Lung microvascular endothelial cell (primary cell): ENCODE results near the gene DNAJC13. TPM values are rescaled to one million over a fixed set of nuclear protein-coding genes. Genes with fewer than 3 reads are reported as not detected.
A peak's percentile ranks its signal among the peaks of the same experiment; 100 is the strongest.
"Not testable (repeated sequence)": the region's sequence is repeated elsewhere in the genome, so short reads cannot be mapped to it uniquely, and the experiment has no call there.

Experiments used
- DNase-seq, 2 donors: peaks; one replicate each; pipeline versions ENCODE4 v3.0.0 to v3.0.0-alpha.2; 2010; ENCODE audit warnings: low read depth in 2 of 2
- total RNA-seq: library from RNA; depleted of rRNA; stranded (reverse); fragments of >200 nt; gene quantifications from 2 replicates; pipeline ENCODE4 v1.2.1, GENCODE V29; 2014

DNAJC13 gene, protein sequence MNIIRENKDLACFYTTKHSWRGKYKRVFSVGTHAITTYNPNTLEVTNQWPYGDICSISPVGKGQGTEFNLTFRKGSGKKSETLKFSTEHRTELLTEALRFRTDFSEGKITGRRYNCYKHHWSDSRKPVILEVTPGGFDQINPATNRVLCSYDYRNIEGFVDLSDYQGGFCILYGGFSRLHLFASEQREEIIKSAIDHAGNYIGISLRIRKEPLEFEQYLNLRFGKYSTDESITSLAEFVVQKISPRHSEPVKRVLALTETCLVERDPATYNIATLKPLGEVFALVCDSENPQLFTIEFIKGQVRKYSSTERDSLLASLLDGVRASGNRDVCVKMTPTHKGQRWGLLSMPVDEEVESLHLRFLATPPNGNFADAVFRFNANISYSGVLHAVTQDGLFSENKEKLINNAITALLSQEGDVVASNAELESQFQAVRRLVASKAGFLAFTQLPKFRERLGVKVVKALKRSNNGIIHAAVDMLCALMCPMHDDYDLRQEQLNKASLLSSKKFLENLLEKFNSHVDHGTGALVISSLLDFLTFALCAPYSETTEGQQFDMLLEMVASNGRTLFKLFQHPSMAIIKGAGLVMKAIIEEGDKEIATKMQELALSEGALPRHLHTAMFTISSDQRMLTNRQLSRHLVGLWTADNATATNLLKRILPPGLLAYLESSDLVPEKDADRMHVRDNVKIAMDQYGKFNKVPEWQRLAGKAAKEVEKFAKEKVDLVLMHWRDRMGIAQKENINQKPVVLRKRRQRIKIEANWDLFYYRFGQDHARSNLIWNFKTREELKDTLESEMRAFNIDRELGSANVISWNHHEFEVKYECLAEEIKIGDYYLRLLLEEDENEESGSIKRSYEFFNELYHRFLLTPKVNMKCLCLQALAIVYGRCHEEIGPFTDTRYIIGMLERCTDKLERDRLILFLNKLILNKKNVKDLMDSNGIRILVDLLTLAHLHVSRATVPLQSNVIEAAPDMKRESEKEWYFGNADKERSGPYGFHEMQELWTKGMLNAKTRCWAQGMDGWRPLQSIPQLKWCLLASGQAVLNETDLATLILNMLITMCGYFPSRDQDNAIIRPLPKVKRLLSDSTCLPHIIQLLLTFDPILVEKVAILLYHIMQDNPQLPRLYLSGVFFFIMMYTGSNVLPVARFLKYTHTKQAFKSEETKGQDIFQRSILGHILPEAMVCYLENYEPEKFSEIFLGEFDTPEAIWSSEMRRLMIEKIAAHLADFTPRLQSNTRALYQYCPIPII (N-terminal part only)
- 34.9 and 42.3 TPM in 2 replicates for total RNA-seq

DNA sequence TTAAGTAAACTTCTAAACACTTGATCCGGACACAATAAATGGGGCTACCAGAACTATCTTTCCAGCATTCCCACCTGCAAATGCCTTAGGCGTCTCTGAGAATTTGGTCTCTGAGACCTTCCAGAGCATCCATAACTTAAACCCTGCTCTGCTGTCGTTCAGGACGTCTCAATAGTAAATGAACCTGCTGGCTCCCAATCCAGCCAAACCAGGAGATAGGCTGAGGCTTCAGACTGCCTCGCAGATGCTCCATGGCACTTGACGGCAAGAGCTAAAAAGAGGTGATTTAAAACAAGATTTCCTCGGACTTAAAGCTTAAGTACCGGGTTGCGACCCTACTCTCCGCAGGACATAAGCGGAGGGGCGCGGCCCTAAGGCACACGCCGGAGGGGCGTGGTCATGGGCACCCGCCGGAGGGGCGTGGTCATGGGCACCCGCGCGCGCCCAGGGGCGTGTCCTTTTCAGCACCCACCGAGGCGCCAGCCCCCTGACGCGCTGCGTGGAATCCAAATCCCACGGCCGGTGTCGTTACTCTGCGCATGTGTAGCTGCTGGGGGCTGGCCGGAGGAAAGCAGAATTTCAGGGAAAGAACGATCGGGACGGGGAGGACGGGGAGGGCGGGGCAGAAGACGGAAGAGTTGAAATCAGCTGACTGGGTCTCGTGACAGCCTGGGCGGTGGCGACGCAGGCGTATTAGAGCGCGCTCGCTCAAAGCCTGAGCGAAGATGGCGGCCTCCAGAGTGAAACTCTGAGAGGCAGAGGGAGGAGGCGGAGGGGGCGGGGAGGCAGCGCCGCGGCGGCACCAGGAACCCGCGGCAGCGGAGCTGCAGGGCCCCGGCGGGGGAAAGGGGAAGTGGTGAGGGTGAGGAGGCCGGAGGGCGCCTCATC is at the start of gene DNAJC13:
Gene DNAJC13, plus strand, starts transcription at position 696 of the 888 bp plus-strand sequence. CDS start 17,049 bp downstream, outside the sequence.
- DNase-seq, result peak; percentile 94 to 96

DNA sequence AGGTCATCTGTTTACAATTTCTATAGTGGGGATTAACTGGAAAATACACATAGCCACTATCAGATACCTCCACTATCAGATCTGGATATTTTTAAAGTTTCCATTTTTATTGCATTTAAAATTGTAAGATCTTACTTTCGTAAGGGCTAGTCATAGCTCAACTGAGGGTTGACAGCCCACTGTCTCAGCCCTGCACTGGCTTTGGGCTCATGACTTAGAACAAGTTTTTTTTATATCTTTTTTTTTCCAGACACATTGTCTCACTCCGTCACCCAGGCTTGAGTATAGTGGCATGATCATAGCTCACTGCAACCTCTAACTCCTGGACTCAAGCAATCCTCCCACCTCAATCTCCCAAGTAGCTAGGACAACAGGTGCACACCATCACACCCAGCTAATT is 48.8 kb upstream of the DNAJC13 start:
- DNase-seq, result no peak

DNA sequence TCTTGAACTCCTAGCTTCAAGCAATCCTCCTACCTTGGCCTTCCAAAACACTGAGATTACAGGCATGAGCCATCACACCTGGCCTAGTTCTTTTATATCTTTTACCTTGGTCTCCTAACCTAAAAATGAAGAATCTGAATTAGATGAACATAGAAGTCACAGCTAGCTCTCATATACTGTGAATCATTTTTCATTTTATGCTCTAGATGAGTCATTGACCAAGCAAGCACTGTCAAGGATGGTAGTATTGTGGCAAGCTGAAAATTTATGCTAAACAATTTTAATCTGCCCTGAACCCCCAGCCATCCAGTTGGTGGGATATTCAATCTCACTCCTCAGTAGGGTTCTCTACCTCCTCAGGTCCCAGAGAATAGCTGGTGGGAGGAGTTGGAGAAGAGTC is 48.3 kb upstream of the DNAJC13 start:
- no peak for DNase-seq

DNA sequence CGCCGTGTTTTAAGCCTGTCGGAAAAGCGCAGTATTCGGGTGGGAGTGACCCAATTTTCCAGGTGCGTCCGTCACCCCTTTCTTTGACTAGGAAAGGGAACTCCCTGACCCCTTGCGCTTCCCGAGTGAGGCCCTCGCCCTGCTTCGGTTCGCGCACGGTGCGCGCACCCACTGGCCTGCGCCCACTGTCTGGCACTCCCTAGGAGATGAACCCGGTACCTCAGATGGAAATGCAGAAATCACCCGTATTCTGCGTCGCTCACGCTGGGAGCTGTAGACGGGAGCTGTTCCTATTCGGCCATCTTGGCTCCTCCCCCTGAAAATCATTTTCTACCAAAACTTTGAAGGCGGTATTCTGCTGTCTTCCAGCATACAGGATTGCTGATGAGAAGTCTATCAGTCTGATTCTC is 40.4 kb upstream of the DNAJC13 start:
- DNase-seq, result not testable (repeated sequence)

DNA sequence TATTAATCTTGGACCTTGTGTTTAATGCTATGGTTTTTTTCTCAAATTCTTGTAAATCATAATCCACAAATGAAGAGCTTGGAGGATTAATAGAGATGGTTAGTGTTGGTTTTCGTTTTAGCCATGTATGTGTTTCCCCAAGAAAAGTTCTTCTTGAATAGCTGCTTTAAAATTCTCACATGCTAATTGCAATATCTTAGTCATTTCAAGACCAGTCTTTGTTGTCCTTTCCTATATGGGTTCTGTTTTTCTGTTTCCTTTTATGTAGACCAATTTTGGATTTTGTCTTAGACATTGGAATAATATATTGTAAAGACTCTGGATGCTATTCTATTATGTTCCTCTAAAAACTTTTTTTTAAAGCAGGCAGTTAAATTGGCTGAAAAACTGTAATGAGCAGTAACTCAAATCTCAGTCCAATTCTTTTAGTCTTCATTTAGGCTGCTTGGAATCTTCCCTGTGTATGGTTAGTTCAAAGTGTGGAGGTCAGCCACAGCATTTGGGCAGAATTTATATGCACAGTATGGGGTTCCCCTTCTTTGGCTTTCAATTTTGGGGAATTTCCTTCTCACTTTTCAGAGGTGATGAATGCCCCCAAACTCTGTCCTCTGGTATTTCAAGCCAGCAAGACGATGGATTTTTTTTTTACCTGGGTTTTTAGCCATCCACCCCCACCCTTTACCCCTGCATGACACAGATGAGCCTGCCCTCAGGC is 39.1 kb upstream of the DNAJC13 start:
- DNase-seq, result no peak

DNA sequence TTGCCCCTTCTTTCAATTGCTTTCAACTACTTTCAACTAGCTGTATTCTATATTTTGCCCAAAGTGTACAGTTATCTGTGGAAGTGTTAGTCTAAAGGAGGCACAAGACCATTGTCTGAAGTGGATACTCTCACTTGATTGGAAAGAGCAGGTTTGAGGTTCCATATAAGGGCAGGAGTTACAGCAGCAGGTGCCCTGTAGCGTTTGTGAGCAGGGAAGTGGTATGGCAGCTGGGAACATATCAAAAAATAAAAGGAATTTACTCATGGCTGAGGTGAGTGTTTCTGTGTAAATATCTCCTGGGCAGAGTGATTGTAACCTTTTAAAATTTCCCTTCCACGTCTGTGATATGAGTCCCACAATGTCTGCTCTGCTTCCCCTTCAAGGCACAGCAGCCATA is 38.5 kb upstream of the DNAJC13 start:
- no peak for DNase-seq

DNA sequence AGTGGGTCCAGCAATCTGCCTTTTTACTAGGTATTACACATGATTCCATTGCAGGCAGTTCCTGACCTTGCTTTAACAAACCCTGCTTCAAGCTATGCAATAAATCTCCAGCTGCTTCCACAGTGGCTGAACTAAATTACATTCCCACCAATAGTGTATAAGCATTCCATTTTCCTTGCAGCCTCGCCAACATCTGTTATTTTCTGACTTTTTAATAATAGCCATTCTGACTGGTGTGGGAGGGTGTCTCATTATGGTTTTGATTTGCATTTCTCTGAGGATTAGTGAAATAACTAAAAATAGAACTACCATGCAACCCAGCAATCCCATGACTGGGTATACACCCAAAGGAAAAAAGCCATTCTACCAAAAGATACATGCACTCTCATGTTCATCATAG is 36.4 kb upstream of the DNAJC13 start:
- no peak for DNase-seq

DNA sequence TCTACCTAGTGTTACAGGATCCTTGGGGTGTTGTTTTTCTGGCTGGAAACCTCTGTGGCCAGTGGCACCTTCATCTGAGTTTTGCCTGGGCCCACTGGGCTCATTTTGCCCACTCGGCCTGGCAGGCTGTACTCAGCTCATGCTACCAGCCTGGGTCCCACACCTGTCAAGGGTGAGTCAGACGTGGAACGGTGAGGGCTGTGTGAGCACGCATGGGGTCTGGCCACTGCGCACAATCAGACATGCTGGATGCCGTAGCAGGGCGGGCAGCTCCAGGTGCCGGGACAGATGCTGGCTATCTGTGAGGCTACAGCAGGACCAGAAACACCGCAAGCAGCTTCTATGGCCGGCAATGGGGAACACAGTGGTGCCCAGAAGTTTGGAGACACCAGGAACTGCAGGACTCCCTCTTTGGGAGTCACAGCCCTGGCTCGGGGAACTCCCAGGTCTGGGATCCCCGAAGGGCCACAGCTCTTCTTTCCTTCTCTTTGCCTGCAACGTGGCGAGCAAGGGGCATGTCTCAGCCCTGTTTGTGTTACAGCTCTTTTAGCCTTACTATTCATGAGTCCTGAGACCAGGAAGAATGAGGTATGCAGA is 35.9 kb upstream of the DNAJC13 start:
- no peak for DNase-seq

DNA sequence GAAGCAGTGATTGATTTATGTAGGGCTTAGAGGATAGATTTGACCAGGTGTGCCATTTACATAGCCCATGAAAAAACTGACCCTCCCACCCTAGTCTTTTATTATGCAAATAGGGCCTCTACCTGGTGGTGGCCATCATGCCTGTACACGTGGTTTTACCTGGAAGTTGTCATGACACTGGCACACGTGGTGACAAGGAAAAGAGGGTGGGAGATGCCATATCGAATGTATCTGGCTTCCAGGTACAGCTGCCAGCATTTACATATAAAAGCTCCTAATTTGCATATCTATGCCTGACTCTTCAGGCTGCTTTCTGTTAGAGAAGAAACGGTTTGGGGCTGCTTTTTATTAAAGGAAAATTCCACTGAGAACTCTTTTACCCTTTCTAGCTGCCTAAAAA is 35.0 kb upstream of the DNAJC13 start:
- DNase-seq, result no peak

DNA sequence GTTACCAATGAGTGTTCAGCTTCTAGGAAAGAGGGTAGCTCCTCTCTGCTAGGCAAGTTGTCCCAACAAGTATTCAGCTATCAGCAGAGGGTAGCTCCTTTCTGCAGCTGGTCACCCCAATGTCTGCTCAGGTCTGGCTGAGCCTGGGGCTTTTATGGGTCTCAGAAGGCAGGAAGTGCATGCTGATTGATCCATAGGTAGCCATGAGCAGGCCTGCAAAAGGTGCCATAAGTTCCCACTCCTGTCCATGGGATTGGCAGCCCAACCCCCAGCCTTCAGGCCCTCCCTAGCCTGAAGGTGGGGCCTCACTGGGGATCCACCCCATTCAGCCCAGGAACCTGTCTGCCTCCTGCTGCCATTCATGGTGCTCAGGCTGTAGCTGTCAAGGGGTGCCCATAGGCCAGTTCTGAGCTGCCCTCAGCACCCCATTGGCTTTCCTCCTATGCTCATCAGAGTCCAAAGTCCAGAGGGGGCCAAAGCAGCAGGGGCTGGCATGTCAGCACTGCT is 34.6 kb upstream of the DNAJC13 start:
- no peak for DNase-seq

DNA sequence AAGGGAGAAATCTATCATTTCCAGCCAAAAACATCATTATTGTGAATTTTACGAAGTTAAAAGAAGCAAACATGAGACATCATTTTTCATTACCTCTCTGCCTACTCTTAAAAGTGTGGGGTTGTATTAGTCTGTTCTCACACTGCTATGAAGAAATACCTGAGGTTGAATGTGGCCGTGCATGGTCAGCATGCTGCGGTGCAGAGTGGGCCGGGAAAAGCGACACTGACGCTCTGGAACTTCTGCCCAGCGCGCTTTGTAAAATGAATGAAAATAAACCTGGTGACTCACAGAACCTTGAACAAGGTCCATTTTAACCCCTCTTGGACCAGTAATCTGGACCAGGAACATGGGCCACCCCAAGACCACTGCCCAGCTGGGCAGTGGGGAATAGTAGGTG is 31.0 kb upstream of the DNAJC13 start:
- no peak for DNase-seq

DNA sequence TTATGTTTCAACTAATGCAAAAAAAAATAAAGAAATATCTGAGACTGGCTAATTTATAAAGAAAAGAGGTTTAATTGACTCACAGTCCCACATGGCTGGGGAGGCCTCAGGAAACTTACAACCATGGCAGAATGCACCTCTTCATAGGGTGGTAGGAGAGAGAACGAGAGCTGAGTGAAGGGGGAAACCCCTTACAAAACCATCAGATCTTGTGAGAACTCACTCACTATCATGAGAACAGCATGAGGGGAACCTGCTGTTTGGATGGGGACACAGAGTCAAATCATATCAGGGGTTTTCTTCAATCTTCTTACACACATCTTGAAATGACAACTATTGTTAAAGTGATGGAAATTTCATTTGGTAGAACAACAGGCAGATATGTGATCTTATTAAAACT is 24.6 kb upstream of the DNAJC13 start:
- DNase-seq, result not testable (repeated sequence)

DNA sequence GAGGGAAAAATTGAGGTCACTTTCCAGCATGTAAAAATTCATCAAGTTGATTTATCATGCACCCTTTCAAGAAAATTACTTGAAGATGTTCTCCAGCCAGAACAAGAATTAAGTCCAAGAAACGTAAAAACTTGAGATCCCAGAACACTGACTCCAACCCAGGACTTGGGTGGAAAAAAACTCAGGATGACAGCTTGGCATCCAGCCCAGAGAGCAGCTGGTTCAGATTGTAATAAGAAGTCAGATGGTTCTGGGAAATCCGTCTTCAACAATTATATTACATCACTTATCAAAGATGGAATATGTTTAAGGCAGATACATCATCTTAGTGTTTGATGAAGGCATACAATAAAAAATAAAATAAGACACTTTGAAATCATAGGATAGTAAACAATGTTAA is 23.0 kb upstream of the DNAJC13 start:
- DNase-seq, result peak in 1 of 2 donors; percentile 64

DNA sequence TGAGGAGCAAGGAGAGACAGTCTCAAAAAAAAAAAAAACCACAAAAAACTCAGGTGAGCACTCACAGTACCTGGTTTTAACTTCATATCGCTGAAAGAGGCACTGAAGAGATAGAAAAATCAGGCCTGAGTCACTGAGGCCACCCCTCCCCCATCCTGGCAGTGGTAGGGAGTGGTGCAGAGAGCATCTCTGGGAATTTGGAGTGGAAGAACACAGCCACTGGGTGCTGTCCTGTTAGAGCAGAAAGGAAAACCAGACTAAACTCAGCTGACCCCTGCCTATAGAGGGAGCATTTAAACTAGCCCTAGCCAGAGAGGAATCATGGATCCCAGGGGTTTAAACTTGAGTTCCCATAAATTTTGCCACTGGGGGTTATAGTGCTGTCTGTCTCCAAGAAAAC is 22.2 kb upstream of the DNAJC13 start:
- DNase-seq, result no peak

DNA sequence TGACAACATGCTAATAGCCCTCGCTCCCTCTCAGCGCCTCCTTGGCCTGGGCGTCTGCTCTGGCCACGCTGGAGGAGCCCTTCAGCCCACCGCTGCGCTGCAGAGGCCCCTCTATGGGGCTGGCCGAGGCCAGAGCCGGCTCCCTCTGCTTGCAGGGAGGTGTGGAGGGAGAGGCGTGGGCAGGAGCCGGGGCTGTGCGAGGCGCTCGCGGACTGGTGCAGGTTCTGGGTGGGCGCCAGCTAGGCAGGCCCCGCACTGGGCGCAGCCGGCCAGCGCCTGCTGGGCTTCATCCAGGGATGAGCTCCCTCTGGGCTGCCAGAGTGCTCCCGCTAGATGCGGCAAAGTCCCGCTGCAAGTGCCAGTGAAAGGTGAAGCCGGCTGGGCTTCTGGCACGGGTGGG is 21.0 kb upstream of the DNAJC13 start:
- no peak for DNase-seq

DNA sequence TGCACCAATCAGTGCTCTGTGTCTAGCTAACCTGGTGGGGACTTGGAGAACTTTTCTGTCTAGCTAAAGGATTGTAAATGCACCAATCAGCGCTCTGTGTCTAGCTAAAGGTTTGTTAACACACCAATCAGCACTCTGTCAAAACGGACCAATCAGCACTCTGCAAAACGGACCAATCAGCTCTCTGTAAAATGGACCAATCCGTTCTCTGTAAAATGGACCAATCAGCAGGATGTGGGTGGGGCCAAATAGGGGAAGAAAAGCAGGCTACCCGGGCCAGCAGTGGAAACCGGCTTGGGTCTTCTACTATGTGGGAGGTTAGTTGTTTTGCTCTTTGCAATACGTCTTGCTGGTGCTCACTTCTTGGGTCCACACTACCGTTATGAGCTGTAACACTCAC is 20.5 kb upstream of the DNAJC13 start:
- DNase-seq, result not testable (repeated sequence)

DNA sequence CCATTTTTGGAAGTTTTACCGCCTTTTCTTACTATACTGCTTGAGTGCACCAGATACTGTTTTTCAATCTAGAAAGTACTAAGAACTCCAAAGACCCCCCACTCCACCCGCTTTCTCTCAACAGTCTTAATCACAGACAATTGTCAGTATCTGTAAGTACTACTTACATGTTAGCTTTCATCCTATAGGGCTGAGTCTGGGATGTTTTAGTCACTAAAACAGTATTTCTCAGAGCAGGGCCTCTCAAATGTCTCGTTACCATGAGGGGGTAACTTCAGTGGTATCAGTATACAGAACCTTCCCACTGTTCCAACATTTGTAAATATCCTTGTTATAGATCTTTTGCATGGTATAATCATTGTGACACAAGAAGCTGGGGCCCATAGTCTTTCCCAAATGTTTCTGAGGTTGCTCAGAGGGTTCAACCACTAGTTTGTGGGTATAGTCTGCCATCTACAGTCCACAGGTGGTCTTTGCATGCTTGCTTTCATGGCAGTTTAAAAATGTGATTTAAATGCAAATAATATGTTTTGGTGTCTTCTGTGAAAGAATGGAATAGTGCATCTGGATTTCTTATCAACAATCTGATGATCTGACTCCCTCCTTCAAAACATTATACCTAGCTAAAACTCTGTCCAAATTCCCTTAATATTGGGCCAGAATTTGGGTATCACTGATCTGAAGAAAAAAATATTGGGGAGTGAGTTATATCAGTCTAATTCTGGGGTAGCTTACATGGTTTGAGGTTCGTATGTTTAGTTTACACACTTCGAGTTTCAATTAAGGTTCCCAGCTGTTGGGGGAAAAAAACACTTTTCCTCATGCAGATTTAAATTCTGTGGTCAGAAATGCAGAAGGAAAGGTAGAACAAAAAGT is 18.0 kb upstream of the DNAJC13 start:
- peak; percentile 60 to 71 for DNase-seq

DNA sequence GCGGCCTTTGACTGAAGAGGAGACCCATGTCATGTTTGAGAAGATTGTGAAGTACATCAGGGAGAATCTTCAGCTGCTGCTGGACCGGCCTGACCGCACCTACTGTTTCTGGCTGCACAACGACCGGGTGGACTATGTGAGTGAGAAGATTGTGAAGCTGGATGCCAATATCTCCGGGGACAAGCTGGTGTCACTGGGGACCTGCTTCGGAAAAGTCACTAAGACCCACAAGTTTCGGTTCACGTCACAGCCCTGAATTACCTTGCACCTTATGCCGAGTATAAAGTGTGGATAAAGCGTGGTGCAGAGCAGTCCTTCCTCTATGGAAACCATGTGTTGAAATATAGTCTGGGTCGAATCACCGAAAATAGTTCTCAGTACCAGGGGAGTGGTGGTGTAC is 16.0 kb upstream of the DNAJC13 start:
- DNase-seq, result no peak
